ENCODE results near the gene RXFP4. TPM values are rescaled to one million over a fixed set of nuclear protein-coding genes. Genes with fewer than 3 reads are reported as not detected.

Gene RXFP4
- total and polyA plus RNA-seq, 2 of the 13 experiments (the other 11 are each of a cell fraction or from before 2014, with no cell fraction given), result 0.38 to 1.4 TPM

- TF ChIP-seq MXI1 (IDR thresholded peaks at IDR 0.05; ENCODE audit: borderline replicate concordance, low read depth, low read length) (0 out of 3 replicates have a peak, but pooled peaks have one; percentile 20), ZNF34 (CRISPR knock-in tag; IDR thresholded peaks at IDR 0.05; ENCODE audit: borderline replicate concordance) (0 out of 2 replicates have a peak, but pooled peaks have one; percentile 34), ZNF598 (CRISPR knock-in tag; IDR thresholded peaks at IDR 0.05; ENCODE audit: borderline replicate concordance) (peak; percentile 78; the same call in 1 of the 2 replicates), DNMT3B (CRISPR knock-in tag; conservative IDR thresholded peaks at IDR 0.05) (0 out of 2 replicates have a peak, but pooled peaks have one; percentile 46), KAT8 (CRISPR knock-in tag; IDR thresholded peaks at IDR 0.05) (0 out of 2 replicates have a peak, but pooled peaks have one; percentile 49), ZNF672 (CRISPR knock-in tag; IDR thresholded peaks at IDR 0.05) (no peak), RXRB (CRISPR knock-in tag; IDR thresholded peaks at IDR 0.05; ENCODE audit: borderline replicate concordance) (peak; percentile 35; the same call in 1 of the 2 replicates), SP4 (CRISPR knock-in tag; IDR thresholded peaks at IDR 0.05) (peak; percentile 42), MAZ (IDR thresholded peaks at IDR 0.05; ENCODE audit: borderline replicate concordance, low read depth, low read length) (no peak), MAZ (CRISPR knock-in tag; IDR thresholded peaks at IDR 0.05; ENCODE audit: low read depth) (peak; percentile 45; the same call in 1 of the 2 replicates), ZSCAN5A (CRISPR knock-in tag; IDR thresholded peaks at IDR 0.05; ENCODE audit: borderline replicate concordance) (0 out of 2 replicates have a peak, but pooled peaks have one; percentile 10), HIC2 (CRISPR knock-in tag; IDR thresholded peaks at IDR 0.05; ENCODE audit: low read depth) (peak; percentile 73; the same call in 1 of the 2 replicates), TFDP2 (CRISPR knock-in tag; IDR thresholded peaks at IDR 0.05) (no peak), PAXIP1 (CRISPR knock-in tag; conservative IDR thresholded peaks at IDR 0.05) (0 out of 2 replicates have a peak, but pooled peaks have one; percentile 12), ZNF607 (CRISPR knock-in tag; IDR thresholded peaks at IDR 0.05; ENCODE audit: borderline replicate concordance) (0 out of 2 replicates have a peak, but pooled peaks have one; percentile 14), FOSL2 (CRISPR knock-in tag; IDR thresholded peaks at IDR 0.05) (peak; percentile 12; the same call in 1 of the 2 replicates), REPIN1 (CRISPR knock-in tag; IDR thresholded peaks at IDR 0.05; ENCODE audit: borderline replicate concordance, low read depth) (peak; percentile 60; the same call in 1 of the 2 replicates), NR2F6 (IDR thresholded peaks at IDR 0.05) (no peak), NR2F6 (CRISPR knock-in tag; IDR thresholded peaks at IDR 0.05) (peak; percentile 57)
Observed at GRCh38 chr1:155989242-155990004, 48.0 kb downstream of the RXFP4 start (continued).

Measured in HepG2 (cell line).